HTERT RPE-1 (cell line): ENCODE results near the gene NCS1.

Experiments
- in situ Hi-C: fragments of 300-500 bp; cut with MboI; formaldehyde crosslinking; loops from 4 replicates; pipeline ENCODE4 v1.14.3; 2020; ENCODE audit warnings: low sequenced_read_pairs

NCS1 gene

GRCh38 chr9:130174920-130175321 is 2.7 kb downstream of the NCS1 start:
- in situ Hi-C loops: no loop called here

DNA sequence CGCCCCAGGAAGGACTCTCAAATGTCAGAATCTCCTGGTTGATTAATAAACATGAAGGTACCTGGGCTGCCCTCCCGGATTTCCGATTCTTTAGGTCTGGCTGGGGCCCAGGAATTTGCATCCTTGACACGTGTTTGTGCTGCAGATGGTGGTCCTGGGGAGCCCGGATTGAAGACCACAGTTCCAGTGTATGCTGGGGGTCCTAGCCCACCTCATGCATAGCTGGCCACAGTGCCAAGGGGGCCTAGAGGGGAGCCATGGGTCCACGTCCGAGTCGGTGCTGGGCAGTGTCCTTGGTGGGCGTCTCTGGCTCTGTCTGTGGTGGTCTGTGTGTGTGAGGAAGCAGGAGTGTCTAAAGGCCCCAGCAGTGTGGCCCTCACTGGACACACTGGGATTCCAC is 3.2 kb downstream of the NCS1 start:
- in situ Hi-C loops: no loop called here

DNA sequence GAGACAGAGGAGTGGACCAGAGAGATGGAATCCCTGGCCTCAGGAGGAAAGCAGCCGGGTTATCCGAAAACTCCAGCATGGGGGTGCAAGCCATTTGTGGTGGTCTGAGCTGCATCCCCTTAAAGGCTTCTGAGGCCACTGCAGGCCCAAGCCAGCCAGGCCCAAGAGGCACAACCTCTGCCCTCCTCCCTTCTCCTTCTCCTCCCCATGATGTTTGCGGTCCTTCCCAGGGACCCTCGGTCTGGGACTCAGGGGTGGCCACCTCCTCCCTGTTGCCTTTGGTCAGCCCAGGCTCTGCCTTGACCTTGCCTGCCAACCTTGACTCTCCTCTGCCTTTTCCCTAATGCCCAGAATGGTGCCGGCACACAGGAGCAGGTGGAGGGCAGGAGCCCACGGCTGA is 4.6 kb downstream of the NCS1 start:
- in situ Hi-C loops: no loop called here

- in situ Hi-C loops: no loop called here
These were observed 5.9 kb downstream of the NCS1 start for GRCh38 chr9:130177898-130178805.

- in situ Hi-C loops: no loop called here
These were observed 7.2 kb downstream of the NCS1 start for GRCh38 chr9:130179331-130179907.

- in situ Hi-C loops: no loop called here
These were observed 8.3 kb downstream of the NCS1 start for GRCh38 chr9:130180516-130180915.

GRCh38 chr9:130181678-130182380 is 9.6 kb downstream of the NCS1 start:
- in situ Hi-C loops: no loop called here

DNA sequence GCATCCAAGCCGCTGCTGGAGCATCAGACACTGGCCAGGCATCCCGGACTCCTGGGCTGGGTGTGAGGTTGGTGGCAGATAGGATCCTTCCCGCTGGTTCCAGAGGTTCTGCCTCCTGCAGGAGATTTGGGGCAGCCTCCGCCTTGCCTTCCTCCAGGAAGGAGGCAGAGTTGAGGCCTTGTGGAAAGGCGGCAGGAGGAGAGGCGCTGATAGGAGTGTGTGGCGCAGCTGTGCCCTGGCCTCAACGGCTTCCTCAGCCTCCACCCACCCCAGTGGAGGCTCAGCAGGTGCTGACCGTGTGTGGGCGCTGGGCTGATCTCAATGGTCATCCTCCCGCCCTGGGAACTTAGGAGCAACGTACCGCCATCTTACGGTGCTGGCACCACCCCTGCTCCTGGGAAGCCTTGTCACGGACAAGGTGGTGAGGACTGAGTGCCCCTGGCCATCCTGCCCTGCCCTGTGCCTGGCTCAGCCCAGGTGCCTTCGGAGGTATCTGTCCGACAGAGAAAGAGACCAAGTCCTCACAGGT is 10.2 kb downstream of the NCS1 start:
- in situ Hi-C loops: no loop called here

- in situ Hi-C loops: no loop called here
These were observed 11.0 kb downstream of the NCS1 start for GRCh38 chr9:130183133-130183762.

GRCh38 chr9:130185017-130185416 is 12.8 kb downstream of the NCS1 start:
- in situ Hi-C loops: no loop called here

DNA sequence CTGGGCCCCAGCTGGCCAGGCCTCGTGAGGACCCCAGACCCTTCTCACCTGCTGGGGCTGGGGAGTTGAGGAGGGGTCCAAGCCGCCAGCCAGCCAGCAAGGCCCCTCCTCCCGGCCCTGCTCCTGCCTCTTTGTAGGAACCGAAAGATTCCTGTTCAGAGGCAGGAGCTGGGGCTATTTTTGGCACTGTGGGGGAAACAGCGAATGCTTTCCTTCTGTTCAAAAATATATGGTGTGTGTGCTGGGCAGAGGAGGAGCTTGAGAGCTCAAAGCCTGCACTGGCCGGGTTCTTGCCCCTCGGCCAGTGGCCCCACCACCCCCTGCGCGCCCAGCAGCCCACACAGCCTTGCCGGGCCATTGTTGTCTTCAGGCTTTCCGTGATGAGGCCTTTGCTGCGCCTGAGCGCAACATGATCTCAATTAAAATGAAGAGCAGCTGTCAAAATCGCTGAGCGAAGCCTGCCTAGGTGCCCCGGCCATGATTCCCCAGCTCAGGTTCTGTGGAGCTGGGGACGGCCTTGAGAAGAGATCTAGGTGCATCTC is 13.4 kb downstream of the NCS1 start:
- in situ Hi-C loops: no loop called here

GRCh38 chr9:130186051-130186450 is 13.8 kb downstream of the NCS1 start:
- in situ Hi-C loops: no loop called here

DNA sequence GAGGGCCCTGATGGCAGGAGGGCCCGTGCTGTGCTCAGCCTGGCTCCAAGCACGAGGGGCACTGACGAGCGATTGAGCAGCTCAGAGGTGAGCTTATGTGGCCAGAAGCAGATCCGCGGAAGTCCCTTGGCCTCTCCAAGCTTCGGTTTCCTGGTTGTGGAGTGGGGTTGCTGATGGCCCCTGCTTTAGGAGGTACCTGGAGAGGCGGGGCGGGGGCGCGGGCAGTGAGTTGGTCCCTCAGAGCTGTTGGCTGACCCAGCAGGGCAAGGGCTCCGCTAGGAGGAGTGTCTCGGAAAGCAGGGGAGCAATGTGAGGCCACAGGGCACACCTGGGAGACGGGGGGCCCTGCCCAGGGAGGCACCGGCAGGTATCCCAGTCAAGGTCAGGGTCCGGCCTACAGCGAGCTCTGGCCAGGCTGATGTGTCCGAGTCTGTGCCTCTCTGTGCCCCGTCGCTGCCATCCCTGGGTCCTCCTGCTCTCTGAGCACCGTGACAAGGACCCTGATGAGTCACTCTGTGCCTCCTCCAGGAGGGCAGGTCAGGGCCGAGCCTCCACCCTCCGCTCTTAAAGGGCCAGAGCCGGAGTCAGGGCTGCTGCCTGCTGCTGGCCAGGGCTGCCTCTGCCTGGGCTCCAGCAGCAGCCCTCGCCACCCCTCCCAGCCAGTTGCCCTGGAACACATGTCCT is 14.8 kb downstream of the NCS1 start:
- in situ Hi-C loops: no loop called here

DNA sequence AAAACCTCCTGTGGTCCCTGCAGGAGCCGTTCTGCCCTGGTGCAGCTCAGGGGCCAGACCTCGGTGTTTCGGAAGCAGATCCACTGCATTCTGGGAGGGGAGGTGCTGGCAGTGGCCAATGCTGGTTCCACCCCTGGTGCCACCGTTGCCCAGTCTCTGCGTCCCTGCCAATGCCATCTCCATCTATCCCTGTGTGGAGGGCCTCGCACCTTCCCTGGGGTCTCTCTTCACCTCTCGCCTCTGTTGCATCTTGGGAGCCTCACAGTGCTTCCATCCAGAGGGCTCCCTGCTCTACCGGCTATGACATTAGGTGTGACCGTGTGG is 15.3 kb downstream of the NCS1 start:
- in situ Hi-C loops: no loop called here

DNA sequence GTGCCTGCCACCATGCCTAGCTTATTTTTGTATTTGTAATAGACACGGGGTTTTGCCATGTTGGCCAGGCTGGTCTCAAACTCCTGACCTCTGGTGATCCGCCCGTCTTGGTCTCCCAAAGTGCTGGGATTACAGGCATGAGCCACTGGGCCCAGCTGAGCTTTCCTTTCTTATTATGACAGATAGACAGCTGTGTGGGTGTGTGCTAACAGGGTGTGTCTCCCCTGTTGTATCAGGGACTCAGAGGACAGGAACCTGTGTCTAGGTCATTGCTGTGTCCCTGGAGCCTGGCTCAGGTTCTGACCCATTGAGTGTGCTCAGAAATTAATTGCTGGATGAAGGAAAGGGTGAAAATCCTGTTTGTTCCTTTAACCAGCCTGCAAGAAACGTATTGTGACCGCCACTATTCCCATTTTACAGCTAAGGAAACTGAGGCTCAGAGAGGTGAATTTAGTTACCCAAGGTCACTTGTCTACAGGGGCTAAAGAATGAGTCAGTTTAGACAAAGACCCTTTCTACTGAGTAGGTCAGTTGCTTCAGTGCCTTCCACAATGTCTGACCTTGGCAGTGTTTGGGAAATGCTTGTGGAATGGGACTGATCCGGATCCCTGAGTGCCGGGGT is 16.8 kb downstream of the NCS1 start:
- in situ Hi-C loops: no loop called here

- in situ Hi-C loops: no loop called here
These were observed 17.6 kb downstream of the NCS1 start for GRCh38 chr9:130189840-130190239.

DNA sequence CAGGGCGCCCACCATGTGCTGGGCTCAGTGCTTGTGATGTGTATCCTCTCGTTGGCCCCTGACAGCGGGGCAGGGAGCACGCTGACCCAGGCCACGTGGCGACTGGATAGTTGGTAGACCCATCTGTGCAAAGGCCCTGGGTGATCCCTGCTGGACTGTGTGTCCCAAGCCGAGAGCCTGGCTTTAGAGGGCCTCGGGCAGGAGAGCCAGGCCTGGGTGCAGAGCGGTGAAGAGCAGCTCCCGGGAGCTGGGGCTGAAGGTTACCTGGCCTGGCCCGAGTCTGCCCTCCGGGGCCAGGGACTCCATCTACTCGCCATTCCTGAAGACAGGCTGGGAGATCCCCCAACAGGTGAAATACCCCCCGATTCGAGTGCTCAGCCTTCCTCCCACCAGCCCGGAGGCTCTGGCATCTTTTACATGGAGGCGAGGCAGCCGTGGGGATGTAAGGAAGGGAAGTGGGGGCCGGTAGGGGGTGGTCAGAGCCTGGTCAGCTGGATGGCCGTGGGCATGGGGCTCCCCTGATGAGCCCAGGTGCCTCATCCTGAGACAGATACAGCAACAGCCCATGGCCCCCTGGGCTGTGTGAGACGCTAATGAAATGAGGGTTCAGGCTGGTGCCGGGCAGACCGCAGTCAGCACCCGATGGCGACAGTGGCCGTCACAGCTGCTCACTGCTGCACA is 19.0 kb downstream of the NCS1 start:
- in situ Hi-C loops: no loop called here

GRCh38 chr9:130191749-130192120 is 19.5 kb downstream of the NCS1 start:
- in situ Hi-C loops: no loop called here

- in situ Hi-C loops: no loop called here
These were observed 20.3 kb downstream of the NCS1 start for GRCh38 chr9:130192382-130192999.
